Urothelium cell line (cell line): ENCODE results near the gene PAXIP1.
A peak's percentile ranks its signal among the peaks of the same experiment; 100 is the strongest.
"Not testable (repeated sequence)": the region's sequence is repeated elsewhere in the genome, so short reads cannot be mapped to it uniquely, and the experiment has no call there.

Experiments
- DNase-seq: peaks from one replicate; pipeline ENCODE4 v3.0.0; 2011; ENCODE audit warnings: low spot score, mixed read lengths
- FAIRE-seq: peaks from 2 replicates; lab custom pipeline; 2011; peaks lifted over from hg19 to GRCh38; lab: Jason Lieb, UNC

PAXIP1 gene

DNA sequence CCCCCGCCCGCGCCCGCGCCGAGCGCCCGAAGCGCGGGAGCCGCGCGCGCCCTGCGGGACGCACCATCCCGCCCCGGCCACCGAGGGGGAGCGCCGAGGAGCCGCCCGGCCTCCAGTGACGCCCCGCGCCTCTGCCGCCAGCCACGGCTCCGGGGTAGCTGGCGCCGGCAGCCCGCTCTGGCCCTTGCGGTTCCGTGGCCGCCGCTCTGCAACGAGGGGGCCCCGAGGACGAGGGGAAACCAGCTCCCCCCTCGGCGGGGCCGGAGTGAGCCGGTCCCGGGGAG lies at the start of gene PAXIP1:
Gene PAXIP1 (minus strand): TSS at position 33 of the 284 bp plus-strand sequence. CDS start 195 bp downstream, outside the sequence.
- DNase-seq (peak; percentile 44), FAIRE-seq (no peak)

- FAIRE-seq: no peak
- no peak for DNase-seq
These were observed 48.4 kb upstream of the PAXIP1 start for GRCh38 chr7:155051355-155051754.

DNA sequence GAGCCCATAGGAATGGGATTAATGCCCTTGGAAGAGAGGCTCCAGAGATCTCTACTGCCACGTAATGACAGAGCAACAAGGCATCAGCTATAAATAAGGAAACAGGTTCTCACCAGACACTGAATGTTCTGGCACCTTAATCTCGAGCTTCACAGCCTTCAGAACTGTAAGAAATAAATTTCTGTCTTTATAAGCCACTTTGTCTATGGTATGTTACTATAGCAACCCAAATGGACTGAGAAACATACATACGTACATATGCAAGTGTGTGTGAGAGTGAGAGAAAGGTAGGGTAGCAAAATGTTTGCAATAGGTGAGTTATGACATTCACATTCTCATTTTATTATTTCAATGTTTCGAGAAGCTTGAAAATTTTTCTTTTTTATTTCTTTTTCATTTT lies 45.1 kb upstream of the PAXIP1 start:
- FAIRE-seq: no peak
- DNase-seq: no peak

- DNase-seq (no peak), FAIRE-seq (no peak)
These were observed 40.8 kb upstream of the PAXIP1 start for GRCh38 chr7:155043756-155044155.

GRCh38 chr7:155038335-155038734 lies 35.4 kb upstream of the PAXIP1 start:
- FAIRE-seq: no peak
- no peak for DNase-seq

DNA sequence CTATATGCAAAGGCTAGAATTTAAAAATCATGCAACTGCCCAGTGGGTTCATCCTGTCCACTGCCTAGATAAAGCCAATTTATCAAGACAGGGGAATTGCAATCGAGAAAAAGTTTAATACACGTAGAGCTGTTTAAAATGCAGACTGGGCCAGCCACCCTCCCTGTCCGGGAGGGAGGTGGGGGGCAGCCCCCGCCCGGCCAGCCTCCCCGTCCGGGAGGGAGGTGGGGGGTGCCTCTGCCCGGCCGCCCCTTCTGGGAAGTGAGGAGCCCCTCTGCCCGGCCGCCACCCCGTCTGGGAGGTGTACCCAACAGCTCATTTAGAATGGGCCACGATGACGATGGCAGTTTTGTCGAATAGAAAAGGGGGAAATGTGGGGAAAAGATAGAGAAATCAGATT lies 31.6 kb upstream of the PAXIP1 start:
- DNase-seq, FAIRE-seq: not testable (repeated sequence)

DNA sequence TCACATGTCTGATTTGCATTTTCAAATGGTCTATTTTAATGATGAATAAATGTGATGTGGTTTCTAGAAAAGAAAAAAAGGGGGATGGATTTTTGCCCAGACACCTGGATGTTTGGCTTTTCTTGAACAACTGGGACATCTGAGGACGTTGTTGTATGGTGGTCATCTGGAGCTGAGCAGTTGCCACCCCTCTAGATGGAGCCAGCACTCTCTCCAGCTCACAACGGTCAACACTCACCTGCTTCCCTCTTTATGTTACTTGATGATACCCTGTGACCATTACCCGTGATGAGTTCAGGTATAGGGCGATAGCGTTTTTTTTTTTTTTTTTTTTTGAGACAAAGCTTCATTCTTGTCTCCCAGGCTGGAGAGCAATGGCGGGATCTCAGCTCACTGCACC lies 30.1 kb upstream of the PAXIP1 start:
- no peak for FAIRE-seq

GRCh38 chr7:155027879-155028278 lies 25.0 kb upstream of the PAXIP1 start:
- no peak for FAIRE-seq
- DNase-seq: no peak

More for the DNA sequence above, 30.1 kb upstream of the PAXIP1 start:
- DNase-seq: no peak

GRCh38 chr7:155021699-155022145 lies 18.8 kb upstream of the PAXIP1 start:
- FAIRE-seq: no peak
- no peak for DNase-seq

- FAIRE-seq (no peak), DNase-seq (no peak)
These were observed 18.1 kb upstream of the PAXIP1 start for GRCh38 chr7:155020996-155021395.

- no peak for FAIRE-seq
- DNase-seq: no peak
These were observed 14.9 kb upstream of the PAXIP1 start for GRCh38 chr7:155017834-155018233.

DNA sequence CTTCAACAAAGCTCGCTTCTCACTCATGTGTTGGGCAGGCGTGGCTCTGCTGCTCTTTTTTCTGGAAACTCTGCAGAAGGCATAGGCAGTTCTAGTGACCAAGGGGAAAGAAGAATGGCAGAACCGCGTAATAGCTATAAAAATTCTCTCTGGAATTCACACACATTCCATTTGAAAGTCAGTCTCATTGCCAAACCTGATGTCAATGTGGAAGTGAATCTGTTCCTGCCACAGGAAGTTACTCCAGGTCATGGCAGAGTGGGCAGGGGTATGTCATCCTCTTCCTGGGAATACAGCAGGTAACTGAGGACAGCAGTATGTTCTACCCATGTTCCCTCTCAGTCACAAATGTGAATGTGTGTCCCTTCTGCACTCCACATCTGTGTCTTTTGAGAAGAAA lies 8.2 kb upstream of the PAXIP1 start:
- no peak for FAIRE-seq
- peak; percentile 2 for DNase-seq

DNA sequence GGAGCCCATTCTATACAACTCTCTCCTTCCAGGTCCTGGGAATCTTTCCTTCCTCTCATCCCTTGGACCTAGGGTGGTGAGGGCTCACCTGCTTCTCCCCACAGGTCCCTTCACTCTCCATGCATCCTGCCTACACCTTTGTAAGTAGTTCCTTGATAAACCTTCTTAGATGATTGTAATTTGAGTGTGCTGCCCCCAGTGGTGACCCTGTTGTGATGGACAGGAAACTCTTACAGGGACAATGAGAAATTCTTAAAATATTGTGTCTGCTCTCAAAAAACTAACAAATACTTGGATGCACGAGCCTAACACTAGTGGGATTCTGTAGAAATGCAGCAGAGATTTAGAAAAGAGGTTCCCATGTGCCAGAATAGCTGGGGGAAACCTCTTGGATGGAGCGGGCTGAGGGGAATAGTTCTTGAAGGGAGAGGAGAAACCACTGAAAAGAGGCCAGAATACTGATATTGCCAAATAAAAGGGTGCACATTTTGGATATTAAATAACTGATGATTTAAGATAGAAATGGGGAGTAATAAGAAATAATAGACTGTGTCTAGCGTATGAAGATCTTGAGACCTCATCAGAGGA lies 6.7 kb upstream of the PAXIP1 start:
- DNase-seq (no peak), FAIRE-seq (no peak)

- DNase-seq: no peak
These were observed 5.0 kb upstream of the PAXIP1 start for GRCh38 chr7:155007947-155008346.

DNA sequence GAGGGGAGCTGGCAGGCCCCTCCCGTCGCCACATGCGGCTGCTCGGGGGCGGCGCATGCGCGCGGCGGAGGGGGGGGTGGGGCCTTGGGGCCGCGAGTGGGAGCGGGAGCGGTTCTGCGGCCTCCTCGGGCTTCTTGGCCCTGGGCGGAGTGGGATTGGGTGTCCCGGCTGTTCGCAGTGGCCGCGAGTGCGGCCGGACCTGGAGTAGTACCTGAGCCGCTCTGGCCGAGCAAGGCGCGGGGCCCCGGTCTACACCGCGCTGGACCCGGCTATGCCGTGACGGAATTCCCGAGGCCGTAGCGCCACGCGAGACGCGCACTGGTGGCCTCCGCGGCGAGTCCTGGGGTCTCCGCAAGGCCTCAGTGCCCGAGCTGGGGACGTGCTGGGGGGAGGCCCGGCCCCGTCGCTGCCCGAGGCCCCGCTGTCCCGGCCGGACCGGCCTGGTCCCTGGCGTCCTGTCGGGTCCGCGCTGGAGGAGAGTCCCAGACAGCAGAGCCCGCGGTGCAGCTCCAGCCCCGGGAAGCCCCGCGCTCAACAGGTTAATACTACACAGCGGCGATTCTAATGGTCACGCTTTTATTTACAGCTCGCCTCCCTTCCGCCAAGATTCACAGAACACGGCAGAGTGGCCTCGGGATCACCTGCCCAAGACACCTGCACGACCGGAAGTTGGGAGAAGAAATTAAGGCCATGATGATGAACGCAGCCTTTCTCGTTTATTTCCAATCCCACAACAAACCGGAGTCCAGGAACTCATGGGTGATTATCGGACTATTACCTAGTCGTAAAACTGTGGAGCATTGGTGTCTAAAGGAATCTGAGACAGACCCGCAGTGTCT lies 671 bp upstream of the PAXIP1 start:
- DNase-seq (peak; percentile 76), FAIRE-seq (no peak)

More at GRCh38 chr7:155007947-155008346, 5.0 kb upstream of the PAXIP1 start:
- no peak for FAIRE-seq

GRCh38 chr7:155002411-155003091 lies 373 bp downstream of the PAXIP1 start:
- FAIRE-seq: no peak
- DNase-seq: peak; percentile 27

GRCh38 chr7:155001756-155002410 lies 1.0 kb downstream of the PAXIP1 start:
- DNase-seq (no peak), FAIRE-seq (no peak)

DNA sequence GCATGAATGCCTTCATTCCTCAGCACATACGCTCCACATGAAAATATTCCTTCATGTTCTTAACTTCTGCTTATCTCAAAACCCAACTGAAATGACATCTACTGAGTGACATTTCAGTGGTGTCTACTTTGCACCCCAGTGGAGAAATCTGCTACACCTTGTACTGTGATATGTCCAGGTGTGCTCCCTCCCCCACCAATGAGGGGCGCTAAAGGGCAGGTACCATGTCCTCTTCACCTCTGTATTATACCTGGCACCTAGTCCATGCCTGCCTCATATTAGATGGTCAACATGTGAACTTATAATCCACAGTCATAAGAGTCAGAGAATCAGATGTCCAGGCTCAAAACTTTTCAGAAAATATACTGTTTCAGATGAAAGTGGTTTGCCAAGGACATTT lies 2.1 kb downstream of the PAXIP1 start:
- no peak for DNase-seq
- no peak for FAIRE-seq

- DNase-seq (no peak), FAIRE-seq (no peak)
These were observed 4.4 kb downstream of the PAXIP1 start for GRCh38 chr7:154998481-154998880.

GRCh38 chr7:154997840-154998370 lies 5.0 kb downstream of the PAXIP1 start:
- FAIRE-seq (no peak), DNase-seq (no peak)

DNA sequence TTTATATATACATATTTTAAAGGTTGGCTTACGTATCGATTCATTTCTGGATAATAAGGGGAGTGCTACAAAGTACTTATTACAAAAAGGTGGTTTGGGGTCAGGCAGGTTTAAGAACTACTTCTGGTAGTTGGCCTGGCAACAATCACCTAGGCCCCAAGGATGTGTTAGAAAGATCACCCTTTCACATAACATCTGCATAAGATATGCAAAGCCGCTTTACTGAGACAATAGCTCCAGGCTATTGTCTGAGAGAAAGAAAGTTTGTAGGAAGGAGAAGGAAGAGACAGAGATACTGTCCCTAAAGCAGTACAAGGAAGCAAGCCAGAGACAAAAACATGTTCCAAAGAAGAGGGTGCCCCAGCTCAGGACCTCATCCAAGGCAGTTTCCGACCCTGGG lies 6.2 kb downstream of the PAXIP1 start:
- no peak for FAIRE-seq
- no peak for DNase-seq
